ENCODE data around the gene RNF167.
A peak's percentile ranks its signal among the peaks of the same experiment; 100 is the strongest.

Gene RNF167

GRCh38 chr17:4934173-4934979 is 5.7 kb upstream of the RNF167 start (continued):
- TF ChIP-seq, protein P1, sequence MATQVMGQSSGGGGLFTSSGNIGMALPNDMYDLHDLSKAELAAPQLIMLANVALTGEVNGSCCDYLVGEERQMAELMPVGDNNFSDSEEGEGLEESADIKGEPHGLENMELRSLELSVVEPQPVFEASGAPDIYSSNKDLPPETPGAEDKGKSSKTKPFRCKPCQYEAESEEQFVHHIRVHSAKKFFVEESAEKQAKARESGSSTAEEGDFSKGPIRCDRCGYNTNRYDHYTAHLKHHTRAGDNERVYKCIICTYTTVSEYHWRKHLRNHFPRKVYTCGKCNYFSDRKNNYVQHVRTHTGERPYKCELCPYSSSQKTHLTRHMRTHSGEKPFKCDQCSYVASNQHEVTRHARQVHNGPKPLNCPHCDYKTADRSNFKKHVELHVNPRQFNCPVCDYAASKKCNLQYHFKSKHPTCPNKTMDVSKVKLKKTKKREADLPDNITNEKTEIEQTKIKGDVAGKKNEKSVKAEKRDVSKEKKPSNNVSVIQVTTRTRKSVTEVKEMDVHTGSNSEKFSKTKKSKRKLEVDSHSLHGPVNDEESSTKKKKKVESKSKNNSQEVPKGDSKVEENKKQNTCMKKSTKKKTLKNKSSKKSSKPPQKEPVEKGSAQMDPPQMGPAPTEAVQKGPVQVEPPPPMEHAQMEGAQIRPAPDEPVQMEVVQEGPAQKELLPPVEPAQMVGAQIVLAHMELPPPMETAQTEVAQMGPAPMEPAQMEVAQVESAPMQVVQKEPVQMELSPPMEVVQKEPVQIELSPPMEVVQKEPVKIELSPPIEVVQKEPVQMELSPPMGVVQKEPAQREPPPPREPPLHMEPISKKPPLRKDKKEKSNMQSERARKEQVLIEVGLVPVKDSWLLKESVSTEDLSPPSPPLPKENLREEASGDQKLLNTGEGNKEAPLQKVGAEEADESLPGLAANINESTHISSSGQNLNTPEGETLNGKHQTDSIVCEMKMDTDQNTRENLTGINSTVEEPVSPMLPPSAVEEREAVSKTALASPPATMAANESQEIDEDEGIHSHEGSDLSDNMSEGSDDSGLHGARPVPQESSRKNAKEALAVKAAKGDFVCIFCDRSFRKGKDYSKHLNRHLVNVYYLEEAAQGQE (tag by site-specific recombination; IDR thresholded peaks at IDR 0.05) = peak; percentile 84
- TF ChIP-seq PRDM1 (tag by site-specific recombination; IDR thresholded peaks at IDR 0.05) = 0 out of 2 replicates have a peak, but pooled peaks have one; percentile 24
- TF ChIP-seq ZNF768 (tag by site-specific recombination; IDR thresholded peaks at IDR 0.05) = no peak
- no peak for TF ChIP-seq ZNF394 (tag by site-specific recombination; IDR thresholded peaks at IDR 0.05; ENCODE audit: borderline replicate concordance)
- peak; percentile 55 for TF ChIP-seq ZNF341 (tag by site-specific recombination; IDR thresholded peaks at IDR 0.05; ENCODE audit: low read depth)
- 0 out of 2 replicates have a peak, but pooled peaks have one; percentile 8 for TF ChIP-seq ZIC2 (tag by site-specific recombination; IDR thresholded peaks at IDR 0.05)
- TF ChIP-seq KLF7 (tag by site-specific recombination; IDR thresholded peaks at IDR 0.05; ENCODE audit: borderline replicate concordance) = no peak

DNA sequence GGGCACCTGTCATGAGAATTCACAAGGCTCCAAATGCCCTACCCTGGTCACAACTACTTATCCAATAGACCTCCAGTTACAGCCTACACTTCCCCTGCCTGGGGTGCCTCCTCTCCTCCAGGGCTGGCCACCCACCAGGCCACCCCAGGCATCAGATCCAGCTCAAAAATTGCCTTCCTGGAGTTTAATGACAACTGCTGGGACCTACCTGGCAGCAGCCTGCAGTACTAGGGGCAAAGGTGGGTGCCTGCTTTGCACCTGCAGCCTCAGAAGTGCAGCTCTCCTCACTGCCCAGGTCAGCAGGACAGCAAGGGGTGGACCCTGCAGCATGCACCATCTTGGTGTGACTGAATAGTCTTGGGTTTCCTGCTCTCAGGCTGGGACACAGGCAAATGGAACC is 4.4 kb upstream of the RNF167 start:
- peaks cover 14 to 54% of the 10 kb centered on the region in 2 experiments for H3K36me3 ChIP-seq (ENCODE audit: control insufficient read depth in 2 of 2, insufficient read depth in 1 of 2, low read length in 2 of 2)
- H3K4me3 ChIP-seq (ENCODE audit: low read depth, low read length) = no peak overlapping the region
- TF ChIP-seq GLIS1 (tag by site-specific recombination; IDR thresholded peaks at IDR 0.05) (peak; percentile 70), ZSCAN18 (tag by site-specific recombination; IDR thresholded peaks at IDR 0.05) (no peak), ZIC2 (tag by site-specific recombination; IDR thresholded peaks at IDR 0.05) (peak; percentile 53)
- H3K27ac ChIP-seq (ENCODE audit: extremely low read depth, low read depth, low read length) = no peak overlapping the region
- H3K9me3 ChIP-seq (ENCODE audit: control insufficient read depth, insufficient read depth, low read depth, low read length) = no peaks in the 10 kb centered on the region
- POLR2A ChIA-PET = interaction anchor here (0.5 to 2.3 kb wide), 3 partner anchors 13 to 26 kb away, joined by 3 to 9 read pairs (median 6); partner anchors contain the start of gene PFN1
- CTCF ChIA-PET = interaction anchor here (0.5 kb wide), 1 partner anchor 242 kb away, joined by 3 read pairs; no protein-coding TSS in a partner anchor
- H3K4me1 ChIP-seq (ENCODE audit: control insufficient read depth, insufficient read depth, low read length) = peaks cover 3% of the 10 kb centered on the region

GRCh38 chr17:4936436-4936835 is 3.6 kb upstream of the RNF167 start:
- H3K9me3 ChIP-seq (ENCODE audit: control insufficient read depth, insufficient read depth, low read depth, low read length) = no peaks in the 10 kb centered on the region
- CTCF ChIA-PET = interaction anchor here (0.5 to 1.2 kb wide), 3 partner anchors 27 to 146 kb away, joined by 3 to 4 read pairs (median 3); no protein-coding TSS in a partner anchor
- POLR2A ChIA-PET = interaction anchor here (1.0 to 2.3 kb wide), 3 partner anchors 12 to 31 kb away, joined by 4 to 9 read pairs (median 6); partner anchors contain the start of genes PFN1 and SPAG7
- no peak overlapping the region for H3K4me3 ChIP-seq (ENCODE audit: low read depth, low read length)
- no peak overlapping the region; the same call in 1 of the 2 replicates for H3K27ac ChIP-seq (ENCODE audit: extremely low read depth, low read depth, low read length)
- TF ChIP-seq YY1 (tag by site-specific recombination; IDR thresholded peaks at IDR 0.05) (no peak), ZNF473 (tag by site-specific recombination; IDR thresholded peaks at IDR 0.05) (no peak), ZNF629 (tag by site-specific recombination; IDR thresholded peaks at IDR 0.05) (no peak), ZFP3 (tag by site-specific recombination; IDR thresholded peaks at IDR 0.05; ENCODE audit: low read depth) (no peak), ZNF555 (tag by site-specific recombination; conservative IDR thresholded peaks at IDR 0.05) (no peak), MEIS1 (CRISPR knock-in tag; IDR thresholded peaks at IDR 0.05; ENCODE audit: borderline replicate concordance) (no peak), ZNF138 (tag by site-specific recombination; IDR thresholded peaks at IDR 0.05; ENCODE audit: borderline replicate concordance) (no peak), ZNF174 (tag by site-specific recombination; IDR thresholded peaks at IDR 0.05) (no peak), ELK4 (IDR thresholded peaks at IDR 0.05; ENCODE audit: borderline replicate concordance, low read depth, low read length) (no peak)
- TF ChIP-seq, protein P2, sequence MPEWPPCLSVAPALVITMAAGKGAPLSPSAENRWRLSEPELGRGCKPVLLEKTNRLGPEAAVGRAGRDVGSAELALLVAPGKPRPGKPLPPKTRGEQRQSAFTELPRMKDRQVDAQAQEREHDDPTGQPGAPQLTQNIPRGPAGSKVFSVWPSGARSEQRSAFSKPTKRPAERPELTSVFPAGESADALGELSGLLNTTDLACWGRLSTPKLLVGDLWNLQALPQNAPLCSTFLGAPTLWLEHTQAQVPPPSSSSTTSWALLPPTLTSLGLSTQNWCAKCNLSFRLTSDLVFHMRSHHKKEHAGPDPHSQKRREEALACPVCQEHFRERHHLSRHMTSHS (tag by site-specific recombination; IDR thresholded peaks at IDR 0.05) = no peak
- TF ChIP-seq, protein P3, sequence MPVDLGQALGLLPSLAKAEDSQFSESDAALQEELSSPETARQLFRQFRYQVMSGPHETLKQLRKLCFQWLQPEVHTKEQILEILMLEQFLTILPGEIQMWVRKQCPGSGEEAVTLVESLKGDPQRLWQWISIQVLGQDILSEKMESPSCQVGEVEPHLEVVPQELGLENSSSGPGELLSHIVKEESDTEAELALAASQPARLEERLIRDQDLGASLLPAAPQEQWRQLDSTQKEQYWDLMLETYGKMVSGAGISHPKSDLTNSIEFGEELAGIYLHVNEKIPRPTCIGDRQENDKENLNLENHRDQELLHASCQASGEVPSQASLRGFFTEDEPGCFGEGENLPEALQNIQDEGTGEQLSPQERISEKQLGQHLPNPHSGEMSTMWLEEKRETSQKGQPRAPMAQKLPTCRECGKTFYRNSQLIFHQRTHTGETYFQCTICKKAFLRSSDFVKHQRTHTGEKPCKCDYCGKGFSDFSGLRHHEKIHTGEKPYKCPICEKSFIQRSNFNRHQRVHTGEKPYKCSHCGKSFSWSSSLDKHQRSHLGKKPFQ (tag by site-specific recombination; IDR thresholded peaks at IDR 0.05) = no peak
- peaks cover 7% of the 10 kb centered on the region for H3K4me1 ChIP-seq (ENCODE audit: control insufficient read depth, insufficient read depth, low read length)
- peaks cover 10 to 48% of the 10 kb centered on the region in 2 experiments for H3K36me3 ChIP-seq (ENCODE audit: control insufficient read depth in 2 of 2, insufficient read depth in 1 of 2, low read length in 2 of 2)

Data from HEK293 (cell line).